GM23338 (cell line): ENCODE data around the gene HS1BP3. TPM values are rescaled to one million over a fixed set of nuclear protein-coding genes. Genes with fewer than 3 reads are reported as not detected.

Source experiments
- ATAC-seq: fragments of 200-7000 bp; cut with Tn5 transposase; 3 replicates; pipeline ENCODE4 v1.9.1; 2020
- DNase-seq: peaks from one replicate; pipeline ENCODE4 v3.0.0-alpha.2; 2015; ENCODE audit warnings: low spot score
- H2AFZ ChIP-seq: fragments of 200-600 bp; sonication (generic); 2 replicates; pipeline ENCODE4 v1.8.0; 2016; ENCODE audit warnings: antibody characterized with exemption, mild to moderate bottlenecking, moderate library complexity
- H3F3A ChIP-seq: fragments of 200-600 bp; sonication (generic); replicated peaks from 2 replicates; pipeline ENCODE4 v1.8.0; 2017; ENCODE audit warnings: antibody characterized with exemption, mixed run types, low read depth
- H3K27ac ChIP-seq: fragments of 200-600 bp; sonication (generic); 2 replicates; pipeline ENCODE4 v1.6.1; 2016; ENCODE audit warnings: low read depth
- H3K27me3 ChIP-seq: fragments of 200-600 bp; sonication (generic); 2 replicates; pipeline ENCODE4 v1.8.0; 2016; ENCODE audit warnings: mild to moderate bottlenecking, mixed run types, moderate library complexity; ENCODE audit not compliant: insufficient read depth
- H3K36me3 ChIP-seq: fragments of 200-600 bp; sonication (generic); 2 replicates; pipeline ENCODE4 v1.8.0; 2016; ENCODE audit warnings: mild to moderate bottlenecking; ENCODE audit not compliant: insufficient read depth
- H3K4me1 ChIP-seq: fragments of 200-600 bp; sonication (generic); 2 replicates; pipeline ENCODE4 v1.8.0; 2016; ENCODE audit warnings: mild to moderate bottlenecking, moderate library complexity; ENCODE audit not compliant: insufficient read depth
- H3K4me2 ChIP-seq: fragments of 200-600 bp; sonication (generic); 2 replicates; pipeline ENCODE4 v1.7.1; 2017; ENCODE audit warnings: mixed run types
- H3K4me3 ChIP-seq: fragments of 200-600 bp; sonication (generic); 2 replicates; pipeline ENCODE4 v1.6.1; 2016; ENCODE audit warnings: mixed run types
- H3K79me2 ChIP-seq: fragments of 200-600 bp; sonication (generic); replicated peaks from 2 replicates; pipeline ENCODE4 v1.8.0; 2017; ENCODE audit warnings: mild to moderate bottlenecking; ENCODE audit not compliant: insufficient read depth
- H3K9me2 ChIP-seq: fragments of 200-600 bp; sonication (generic); 2 replicates; pipeline ENCODE4 v1.8.0; 2017; ENCODE audit not compliant: insufficient read depth
- H4K20me1 ChIP-seq: fragments of 200-600 bp; sonication (generic); replicated peaks from 2 replicates; pipeline ENCODE4 v1.8.0; 2017; ENCODE audit warnings: mild to moderate bottlenecking; ENCODE audit not compliant: insufficient read depth
- H3K27ac Mint-ChIP-seq: 2 replicates; pipeline ENCODE4 v1.8.0; 2020; ENCODE audit warnings: inconsistent platforms, mild to moderate bottlenecking, moderate library complexity, mixed read lengths
- H3K27me3 Mint-ChIP-seq: 3 replicates; pipeline ENCODE4 v1.8.0; 2022; ENCODE audit warnings: low read depth, mild to moderate bottlenecking, moderate library complexity, mixed read lengths, inconsistent platforms; ENCODE audit not compliant: insufficient read depth, poor library complexity
- H3K36me3 Mint-ChIP-seq: 3 replicates; pipeline ENCODE4 v1.8.0; 2021; ENCODE audit warnings: low read depth, mild to moderate bottlenecking, inconsistent platforms, moderate library complexity, mixed read lengths
- H3K4me1 Mint-ChIP-seq: 3 replicates; pipeline ENCODE4 v1.8.0; 2020; ENCODE audit warnings: mild to moderate bottlenecking, inconsistent platforms, mixed read lengths
- H3K4me3 Mint-ChIP-seq: 3 replicates; pipeline ENCODE4 v1.8.0; 2021; ENCODE audit warnings: moderate library complexity, mild to moderate bottlenecking, inconsistent platforms, mixed read lengths
- H3K9me3 Mint-ChIP-seq: 3 replicates; pipeline ENCODE4 v1.8.0; 2020; ENCODE audit warnings: moderate library complexity, mild to moderate bottlenecking, inconsistent platforms, mixed read lengths
- CREB1 ChIP-seq: fragments of 250-450 bp; sonication (Bioruptor Pico); IDR thresholded peaks from 2 replicates; pipeline ENCODE4 v1.5.0; 2020; ENCODE audit warnings: low read depth, mild to moderate bottlenecking, moderate library complexity
- CTCF ChIP-seq, 2 experiments: fragments of 200-600 bp in 1 of 2; sonication (generic) in 1 of 2; conservative IDR thresholded peaks; 2 replicates each; pipeline versions ENCODE4 v1.5.1 to v1.6.1; 2016 to 2017; ENCODE audit warnings: antibody characterized with exemption in 2 of 2, low read depth in 2 of 2, mild to moderate bottlenecking in 2 of 2, moderate library complexity in 1 of 2
- ETS1 ChIP-seq: IDR thresholded peaks from 2 replicates; pipeline ENCODE4 v1.6.1; 2016; ENCODE audit warnings: antibody characterized with exemption
- EZH2 ChIP-seq: fragments of 200-600 bp; sonication (generic); IDR thresholded peaks from one replicate; pipeline ENCODE4 v1.8.0; 2017; ENCODE audit warnings: antibody characterized with exemption, mild to moderate bottlenecking, low read depth; ENCODE audit not compliant: unreplicated experiment
- EZH2phosphoT487 ChIP-seq: fragments of 200-600 bp; sonication (generic); IDR thresholded peaks from one replicate; pipeline ENCODE4 v1.8.1; 2018; ENCODE audit warnings: antibody characterized with exemption; ENCODE audit not compliant: unreplicated experiment
- JUNB ChIP-seq: IDR thresholded peaks from one replicate; pipeline ENCODE4 v1.6.1; 2016; ENCODE audit warnings: antibody characterized with exemption; ENCODE audit not compliant: unreplicated experiment
- NANOG ChIP-seq: IDR thresholded peaks from 2 replicates; pipeline ENCODE4 v1.6.1; 2016; ENCODE audit warnings: antibody characterized with exemption, borderline replicate concordance
- POLR2AphosphoS5 ChIP-seq: IDR thresholded peaks from 2 replicates; pipeline ENCODE4 v1.6.1; 2016; ENCODE audit warnings: antibody characterized with exemption, low read depth
- REST ChIP-seq: IDR thresholded peaks from one replicate; pipeline ENCODE4 v1.6.1; 2018; ENCODE audit warnings: antibody characterized with exemption; ENCODE audit not compliant: unreplicated experiment
- STAT1 ChIP-seq: IDR thresholded peaks from one replicate; pipeline ENCODE4 v1.6.1; 2016; ENCODE audit warnings: antibody characterized with exemption; ENCODE audit not compliant: unreplicated experiment
- ZNF114 ChIP-seq: fragments of 250-450 bp; sonication (Bioruptor Pico); IDR thresholded peaks from 2 replicates; pipeline ENCODE4 v1.5.0; 2020; ENCODE audit warnings: mild to moderate bottlenecking, moderate library complexity
- ZNF331 ChIP-seq: fragments of 250-450 bp; sonication (Bioruptor Pico); IDR thresholded peaks from 2 replicates; pipeline ENCODE4 v1.5.0; 2020; ENCODE audit warnings: low read depth, mild to moderate bottlenecking, moderate library complexity
- polyA plus RNA-seq: library from polyadenylated mRNA; unstranded; fragments of >200 nt; fragmentation: Nextera tagmentation; extraction: Ambion mirVana; gene quantifications from 2 replicates; pipeline ENCODE4 v1.2.1, GENCODE V29; 2016
- total RNA-seq: library from RNA; depleted of rRNA; stranded (reverse); fragments of >200 nt; shearing (Covaris generic); gene quantifications from 2 replicates; pipeline ENCODE4 v1.2.3, GENCODE V29; 2014

The HS1BP3 gene
- total and polyA plus RNA-seq, 2 experiments from 2014 or later, result 7.2 to 15.0 TPM

GRCh38 chr2:20594957-20595356 is 55.9 kb downstream of the HS1BP3 start (continued):
- TF ChIP-seq CREB1 (CRISPR knock-in tag) (no peak), EZH2 (no peak), ZNF114 (no peak), EZH2phosphoT487 (no peak), ZNF331 (CRISPR knock-in tag) (no peak)

- no peak overlapping the region for H3K4me3 Mint-ChIP-seq
- H3K27ac Mint-ChIP-seq, result no peak overlapping the region
- Histone ChIP-seq H3K4me1 (no peaks in the 10 kb centered on the region; the same call in 1 of the 2 replicates), H3K4me3 (no peak overlapping the region), H3K9me2 (no peaks in the 10 kb centered on the region), H4K20me1 (no peaks in the 10 kb centered on the region), H3K36me3 (no peaks in the 10 kb centered on the region), H3K79me2 (no peaks in the 10 kb centered on the region), H3K27me3 (no peaks in the 10 kb centered on the region), H2AFZ (no peak overlapping the region), H3K4me2 (no peak overlapping the region), H3K27ac (no peak overlapping the region), H3F3A (no peaks in the 10 kb centered on the region)
- no peaks in the 10 kb centered on the region for H3K36me3 Mint-ChIP-seq
- no peaks in the 10 kb centered on the region for H3K9me3 Mint-ChIP-seq
- peaks cover 21% of the 10 kb centered on the region for H3K4me1 Mint-ChIP-seq
- H3K27me3 Mint-ChIP-seq, result peaks cover 7% of the 10 kb centered on the region
- no peak for ATAC-seq
- no peak for DNase-seq
- TF ChIP-seq EZH2 (no peak), CREB1 (CRISPR knock-in tag) (no peak), STAT1 (no peak), ZNF331 (CRISPR knock-in tag) (no peak), NANOG (no peak), JUNB (no peak), CTCF (conservative IDR thresholded peaks at IDR 0.05; ENCODE audit: low read depth in 2 of 2) (no peak), REST (no peak), ETS1 (no peak), POLR2AphosphoS5 (no peak), EZH2phosphoT487 (no peak)
Observed at GRCh38 chr2:20594048-20594750, 56.7 kb downstream of the HS1BP3 start.
